Measurements from ENCODE around the gene SPATA18.
A peak's percentile ranks its signal among the peaks of the same experiment; 100 is the strongest.

Gene SPATA18, protein sequence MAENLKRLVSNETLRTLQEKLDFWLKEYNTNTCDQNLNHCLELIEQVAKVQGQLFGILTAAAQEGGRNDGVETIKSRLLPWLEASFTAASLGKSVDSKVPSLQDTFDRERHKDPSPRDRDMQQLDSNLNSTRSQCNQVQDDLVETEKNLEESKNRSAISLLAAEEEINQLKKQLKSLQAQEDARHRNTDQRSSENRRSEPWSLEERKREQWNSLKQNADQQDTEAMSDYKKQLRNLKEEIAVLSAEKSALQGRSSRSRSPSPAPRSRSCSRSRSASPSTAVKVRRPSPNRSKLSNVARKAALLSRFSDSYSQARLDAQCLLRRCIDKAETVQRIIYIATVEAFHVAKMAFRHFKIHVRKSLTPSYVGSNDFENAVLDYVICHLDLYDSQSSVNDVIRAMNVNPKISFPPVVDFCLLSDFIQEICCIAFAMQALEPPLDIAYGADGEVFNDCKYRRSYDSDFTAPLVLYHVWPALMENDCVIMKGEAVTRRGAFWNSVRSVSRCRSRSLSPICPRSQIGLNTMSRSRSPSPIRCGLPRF

DNA sequence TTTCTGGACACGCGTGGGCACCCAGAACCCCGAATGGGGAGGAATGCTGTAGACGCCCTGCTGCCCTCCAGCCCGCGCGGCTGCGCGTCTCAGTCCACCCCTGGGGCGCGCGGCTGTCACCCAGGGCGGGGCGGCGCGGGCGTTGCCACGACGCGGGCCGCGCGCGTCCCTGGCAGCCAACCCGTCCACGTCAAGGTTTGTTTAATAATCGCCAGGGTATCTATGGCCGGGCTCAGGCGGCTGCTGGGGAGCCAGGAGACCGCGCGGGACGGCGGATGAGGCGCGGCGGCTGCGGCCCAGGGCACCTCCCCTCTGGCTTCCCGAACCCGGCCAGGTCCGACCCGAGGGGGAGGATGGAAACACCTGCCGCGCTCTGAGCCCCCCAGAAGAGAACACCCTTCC is at the start of gene SPATA18:
SPATA18 (plus strand) TSS at position 92 of the 402 bp plus-strand sequence. CDS start 401 bp downstream, outside the sequence.
- DNase-seq, result no peak

DNA sequence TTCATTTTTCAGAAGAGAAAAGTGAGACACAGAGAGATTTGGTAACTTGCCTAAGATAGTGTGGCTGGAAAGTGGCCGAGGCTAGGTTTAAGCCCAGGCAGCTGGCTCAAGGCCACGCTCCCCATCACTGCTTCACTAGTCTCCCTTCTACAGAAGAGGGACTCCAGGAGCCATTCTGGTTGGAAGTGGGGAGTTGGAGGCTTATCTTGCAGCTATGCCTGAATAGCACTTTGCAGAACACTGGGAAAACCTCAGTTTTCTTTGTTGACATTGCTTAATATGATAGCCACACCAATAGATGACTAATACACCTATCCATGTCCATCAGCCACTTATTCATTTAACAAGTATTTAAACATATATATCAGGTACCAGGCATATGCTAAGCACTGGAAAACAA is 49.5 kb upstream of the SPATA18 start:
- DNase-seq, result no peak

DNA sequence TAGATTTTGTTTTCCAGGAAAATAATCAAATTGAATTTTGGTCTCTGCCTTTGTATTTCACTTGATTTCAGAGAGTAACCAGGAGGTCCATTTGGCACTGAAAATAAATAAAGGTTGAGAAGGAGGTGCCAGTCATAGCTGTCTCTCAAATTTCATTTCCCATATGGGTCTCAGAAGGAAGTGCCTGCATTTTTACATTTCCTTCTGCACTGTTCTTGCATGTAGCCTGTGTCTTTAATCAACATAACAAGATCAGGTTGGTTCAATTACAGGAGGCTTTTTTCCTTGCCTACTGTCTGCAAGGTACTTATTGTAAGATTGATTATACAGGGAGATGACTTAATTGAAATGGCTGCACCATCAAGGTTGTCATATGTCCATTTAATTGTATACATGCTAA is 46.7 kb upstream of the SPATA18 start:
- no peak for DNase-seq

DNA sequence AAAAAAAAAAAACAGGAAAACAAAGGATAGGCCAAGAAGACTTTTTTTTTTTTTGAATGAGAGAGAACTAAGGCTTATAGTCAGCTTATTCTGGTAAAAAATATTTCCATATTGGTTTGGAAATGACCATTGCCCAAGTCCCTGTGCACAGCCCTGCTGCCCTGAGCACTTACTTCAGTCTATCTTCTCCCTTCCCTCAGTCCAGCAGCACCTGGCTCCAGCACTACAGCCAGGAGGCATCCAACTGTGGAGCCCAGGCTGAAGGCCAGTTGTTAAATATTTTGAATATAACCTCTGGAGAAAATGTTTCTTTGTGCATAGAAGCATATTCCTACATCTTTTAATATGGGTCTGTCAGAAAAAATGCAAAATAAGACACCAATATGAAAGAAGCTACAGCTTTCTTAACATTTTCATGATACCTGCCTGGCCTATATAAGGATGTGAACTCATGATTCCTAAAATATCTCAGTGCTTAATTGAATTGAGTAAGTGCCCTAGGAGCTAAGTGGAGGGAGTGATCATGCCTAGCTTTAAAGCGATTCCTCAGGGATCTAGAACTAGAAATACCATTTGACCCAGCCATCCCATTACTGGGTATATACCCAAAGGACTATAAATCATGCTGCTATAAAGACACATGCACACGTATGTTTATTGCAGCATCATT is 45.4 kb upstream of the SPATA18 start:
- no peak for DNase-seq

DNA sequence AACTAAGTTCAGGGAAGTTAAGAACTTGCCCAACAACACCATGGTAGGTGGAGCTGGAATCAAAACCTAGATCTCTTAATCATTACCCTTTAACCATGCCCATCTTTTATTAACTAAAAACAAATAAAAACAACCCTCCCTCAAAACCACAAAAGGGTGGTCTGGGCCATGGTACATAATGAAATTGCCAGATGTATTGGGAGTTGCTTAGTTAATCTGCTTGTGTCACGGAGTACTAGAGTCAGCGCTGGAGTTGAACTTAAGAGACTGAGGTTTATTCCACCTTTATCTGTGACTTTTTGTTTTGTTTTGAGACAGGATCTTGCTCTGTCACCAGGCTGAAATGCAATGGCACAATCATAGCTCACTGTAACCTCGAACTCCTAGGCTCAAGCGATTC is 44.2 kb upstream of the SPATA18 start:
- no peak for DNase-seq

DNA sequence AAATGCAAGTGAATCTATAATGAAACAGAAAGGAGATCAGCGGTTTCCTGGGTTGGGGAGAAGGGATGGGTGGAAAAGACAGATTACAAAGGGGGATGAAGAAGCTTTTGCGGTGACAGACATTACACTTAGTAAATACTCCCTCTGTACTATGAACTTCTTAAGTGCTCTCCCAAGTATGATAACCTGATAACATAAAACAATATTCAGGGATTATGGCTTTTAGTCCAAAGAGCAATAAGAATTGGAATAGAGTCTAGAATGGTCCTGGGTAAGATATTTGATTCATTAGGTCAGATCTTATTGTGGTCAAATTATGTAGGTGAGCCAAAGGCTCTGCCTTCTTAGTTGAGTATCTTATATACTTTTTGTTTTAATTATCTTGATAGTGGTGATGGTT is 40.1 kb upstream of the SPATA18 start:
- no peak for DNase-seq

DNA sequence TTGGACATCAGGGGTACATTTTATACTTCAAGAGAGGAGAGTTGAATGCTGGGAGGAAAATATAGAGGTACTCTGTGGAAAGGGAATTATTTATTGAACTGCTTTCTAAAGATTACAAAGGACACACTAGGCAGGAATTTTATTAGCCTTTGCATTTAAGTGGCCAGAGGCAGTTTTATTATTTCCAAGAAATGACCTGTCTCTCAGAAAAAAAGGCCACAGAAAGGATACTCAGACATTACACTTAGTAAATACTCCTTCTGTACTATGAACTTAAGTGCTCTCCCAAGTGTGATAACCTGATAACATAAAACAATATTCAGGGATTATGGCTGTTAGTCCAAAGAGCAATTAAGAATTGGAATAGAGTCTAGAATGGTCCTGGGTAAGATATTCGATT is 38.5 kb upstream of the SPATA18 start:
- no peak for DNase-seq

DNA sequence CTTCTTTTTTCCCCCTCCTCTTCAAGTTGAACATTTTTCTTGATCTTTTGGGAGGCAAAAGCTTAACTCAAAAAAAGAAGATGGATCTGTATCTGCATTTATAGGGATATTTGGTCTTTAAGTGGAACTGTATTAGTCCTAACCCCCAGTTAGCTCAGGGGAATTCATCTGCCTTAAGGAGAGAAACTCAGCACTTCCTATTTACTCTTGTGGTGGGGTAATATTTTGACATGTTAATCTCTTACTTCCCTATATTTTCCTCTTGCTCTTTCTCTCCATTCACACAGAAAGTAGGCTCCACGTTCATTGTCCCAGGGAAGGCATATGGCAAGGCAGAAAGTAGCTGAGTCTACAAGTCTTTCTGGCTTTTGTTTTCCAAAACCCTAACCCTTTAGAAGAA is 36.2 kb upstream of the SPATA18 start:
- no peak for DNase-seq

DNA sequence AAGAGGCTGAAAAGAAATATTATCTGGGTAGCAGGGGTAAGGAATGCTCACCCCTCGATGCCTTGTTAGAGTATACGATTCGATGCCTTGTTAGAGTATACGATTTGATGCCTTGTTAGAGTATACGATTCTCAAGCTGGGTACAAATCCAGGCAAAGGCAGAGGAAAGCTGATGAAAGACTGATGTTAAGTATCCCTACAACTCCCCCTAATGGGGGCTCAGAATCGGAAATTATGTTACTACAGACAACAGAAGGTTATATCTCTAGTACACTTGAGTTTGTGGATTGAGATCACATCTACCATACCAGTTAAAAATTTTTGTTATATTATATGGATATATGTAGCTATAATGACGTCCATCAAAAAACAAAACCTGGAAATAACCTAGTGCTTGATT is 35.7 kb upstream of the SPATA18 start:
- no peak for DNase-seq

DNA sequence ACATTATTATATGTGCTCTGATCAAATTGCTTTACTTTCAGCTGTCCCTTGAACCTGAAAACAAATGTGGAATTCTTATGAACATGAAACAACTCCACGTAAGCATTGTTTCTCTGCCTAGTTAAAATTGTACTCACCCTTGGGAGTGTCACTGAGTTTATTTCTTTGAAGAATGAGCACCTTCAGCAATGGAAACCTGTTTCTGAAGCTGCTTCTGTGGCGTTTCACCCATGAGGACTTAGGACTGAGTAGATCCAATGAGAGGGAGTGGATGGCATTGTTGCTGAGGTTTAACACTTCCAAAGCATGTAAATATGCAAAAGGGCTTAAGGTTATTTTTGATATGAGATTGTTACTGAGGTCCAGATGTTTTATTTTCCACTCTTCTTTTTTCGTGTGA is 34.1 kb upstream of the SPATA18 start:
- no peak for DNase-seq

DNA sequence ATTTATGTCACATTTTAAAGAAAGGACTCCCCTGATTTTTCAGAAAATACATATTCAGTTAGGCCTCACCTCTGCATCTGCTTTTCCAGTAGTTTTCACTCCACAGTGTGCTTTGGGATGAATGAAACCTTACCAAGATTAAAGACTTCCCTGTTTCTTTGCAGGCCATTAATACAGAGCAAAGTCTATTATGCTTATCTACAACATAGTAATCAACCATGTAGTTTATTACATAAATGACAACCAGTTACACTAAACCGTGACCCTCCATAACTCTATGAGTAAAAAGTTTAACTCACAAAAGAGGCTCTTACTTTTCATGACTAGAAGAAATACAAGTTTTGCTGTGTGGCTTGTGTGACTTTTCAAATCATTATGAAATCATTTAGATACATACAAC is 33.3 kb upstream of the SPATA18 start:
- DNase-seq, result no peak

DNA sequence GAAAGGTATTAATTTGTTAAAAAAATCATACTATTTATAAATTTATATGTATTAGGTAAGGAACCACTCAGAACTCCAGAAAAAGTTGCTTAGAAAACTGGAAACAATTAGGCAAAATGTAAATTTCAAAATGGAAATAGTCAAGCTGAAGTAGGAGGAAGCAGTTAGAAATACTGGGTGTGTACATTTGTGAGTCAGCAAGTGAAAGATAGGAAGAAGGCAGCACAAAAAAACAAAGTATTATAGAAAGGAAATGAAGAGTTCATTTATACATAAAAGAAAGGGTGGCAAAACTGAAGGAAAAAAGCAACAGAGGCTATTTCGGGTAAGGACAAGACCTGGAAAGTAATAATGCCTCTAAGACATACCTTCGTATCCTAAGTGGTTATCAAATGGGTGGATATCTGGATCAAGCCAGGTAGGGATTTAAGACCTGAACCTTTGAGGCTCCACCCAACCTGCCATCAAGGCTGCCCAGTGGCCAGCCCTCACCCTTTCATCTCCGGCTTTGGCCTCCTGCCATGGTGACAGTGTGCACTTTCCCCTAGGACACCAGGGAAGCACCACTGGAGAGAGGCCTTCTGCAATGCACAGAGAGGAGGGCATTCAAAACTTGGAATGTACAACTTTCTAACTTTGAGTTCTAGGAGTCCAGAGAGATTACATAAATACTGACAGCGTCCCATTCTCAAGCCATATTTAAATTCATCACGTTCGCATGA is 31.0 kb upstream of the SPATA18 start, which contains the start of gene LRRC66:
LRRC66 (minus strand) TSS at position 428 of the 722 bp plus-strand sequence. CDS start 2,750 bp downstream, outside the sequence.
- DNase-seq, result no peak

DNA sequence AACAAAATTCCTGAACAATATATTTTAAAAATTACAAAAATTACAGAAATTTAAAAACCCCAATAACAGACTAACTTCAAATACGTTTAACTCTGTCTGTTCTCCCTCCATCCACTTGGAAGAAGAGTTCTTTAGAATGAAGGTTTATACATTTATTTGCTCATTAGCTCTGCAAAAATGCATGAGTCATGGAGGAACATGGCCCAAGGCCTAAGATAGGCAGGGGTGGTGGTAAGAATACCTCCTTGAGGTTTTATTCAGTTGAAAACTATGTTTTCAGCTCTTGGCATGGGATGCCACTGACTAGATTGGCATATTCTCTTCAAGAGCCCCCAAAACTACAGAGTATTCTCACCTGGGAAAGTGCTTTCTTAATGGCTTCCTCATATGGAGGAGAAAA is 22.1 kb upstream of the SPATA18 start:
- no peak for DNase-seq

DNA sequence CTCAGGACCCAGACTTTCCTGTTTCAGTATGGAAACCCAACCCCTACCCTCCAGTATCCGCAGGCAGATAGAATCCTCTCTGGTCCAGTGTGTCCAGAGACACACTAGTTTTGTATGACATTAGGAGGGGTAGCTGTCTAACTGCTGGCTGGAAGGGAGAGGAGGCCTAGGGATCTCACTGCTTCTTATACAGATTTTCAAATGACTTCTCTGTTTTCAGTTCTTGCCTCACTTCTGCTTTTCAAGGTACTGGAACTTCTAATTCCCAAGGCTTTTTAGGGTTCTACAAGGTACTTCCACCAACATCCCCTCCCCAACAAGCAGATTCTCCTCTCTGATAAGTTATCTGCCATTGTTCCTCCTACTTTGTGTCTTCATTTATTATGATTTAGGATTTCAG is 19.1 kb upstream of the SPATA18 start:
- no peak for DNase-seq

DNA sequence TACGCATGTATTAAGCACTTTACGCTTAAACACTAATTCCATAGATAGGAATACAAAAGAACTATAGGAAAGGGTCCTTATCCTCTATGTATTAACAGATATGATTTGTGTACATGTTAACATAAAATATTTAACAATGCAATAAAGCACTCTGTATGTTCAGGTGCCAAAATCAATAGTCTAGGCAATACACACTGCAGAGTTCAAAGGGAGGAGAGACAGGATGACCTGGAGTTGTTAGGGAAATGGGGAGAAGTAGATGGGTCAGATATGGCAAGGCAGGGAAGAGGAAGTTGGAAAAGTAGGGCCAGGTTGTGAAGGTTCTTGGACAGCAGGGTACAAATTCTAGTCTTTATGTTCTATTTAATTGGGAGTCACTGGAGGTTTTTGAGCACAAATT is 15.9 kb upstream of the SPATA18 start:
- DNase-seq, result no peak

DNA sequence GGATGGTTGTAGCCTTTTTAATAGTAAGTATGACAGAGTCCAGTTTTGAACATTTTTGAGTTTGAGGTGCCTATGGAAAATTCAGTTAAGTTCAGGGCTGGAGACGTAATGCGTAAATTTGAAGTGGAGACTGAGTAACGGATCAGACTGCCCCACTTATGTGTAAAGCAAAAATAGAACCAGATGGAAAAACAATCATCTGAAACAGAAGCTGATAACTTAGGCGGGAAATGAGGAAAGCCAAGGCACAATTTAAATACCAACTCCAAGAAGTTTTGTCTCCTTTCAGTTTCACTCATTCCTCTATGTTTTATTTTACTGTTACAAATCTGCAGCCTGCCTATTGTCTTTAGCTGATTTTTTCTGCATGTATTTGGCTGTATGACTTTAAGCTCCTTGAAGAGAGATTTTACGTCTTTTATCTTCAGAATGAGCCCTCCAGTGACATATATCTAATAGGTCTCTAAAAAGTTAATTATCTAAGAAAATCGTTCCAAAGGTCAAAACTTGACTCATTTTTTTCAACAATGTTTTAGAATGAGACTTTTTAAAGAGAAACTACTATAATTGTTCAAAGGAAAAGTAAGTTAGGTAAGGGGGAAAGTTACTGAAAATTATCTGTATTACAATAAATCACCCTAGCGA is 14.1 kb upstream of the SPATA18 start:
- DNase-seq, result no peak

DNA sequence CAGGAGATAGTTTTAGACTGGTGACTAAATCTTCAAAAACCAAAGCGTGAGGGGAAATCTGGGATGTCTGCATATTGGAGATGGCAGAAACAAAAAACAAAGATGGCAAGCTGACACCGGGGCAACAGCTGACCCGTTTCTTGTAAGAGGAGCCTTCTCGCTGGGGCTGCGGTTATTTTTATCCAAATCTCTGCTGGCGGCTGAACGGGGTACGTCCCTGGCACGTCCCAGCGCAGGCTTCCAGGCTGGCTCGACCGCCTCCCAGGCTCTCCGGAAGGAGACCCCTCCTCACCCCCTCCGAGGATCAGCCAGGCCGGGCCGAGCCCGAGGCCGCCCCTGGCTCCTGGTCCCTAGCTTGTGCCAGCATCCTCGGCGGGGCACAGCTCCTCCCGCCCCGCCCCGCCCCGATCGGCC is 13.4 kb upstream of the SPATA18 start:
- DNase-seq, result peak; percentile 44

DNA sequence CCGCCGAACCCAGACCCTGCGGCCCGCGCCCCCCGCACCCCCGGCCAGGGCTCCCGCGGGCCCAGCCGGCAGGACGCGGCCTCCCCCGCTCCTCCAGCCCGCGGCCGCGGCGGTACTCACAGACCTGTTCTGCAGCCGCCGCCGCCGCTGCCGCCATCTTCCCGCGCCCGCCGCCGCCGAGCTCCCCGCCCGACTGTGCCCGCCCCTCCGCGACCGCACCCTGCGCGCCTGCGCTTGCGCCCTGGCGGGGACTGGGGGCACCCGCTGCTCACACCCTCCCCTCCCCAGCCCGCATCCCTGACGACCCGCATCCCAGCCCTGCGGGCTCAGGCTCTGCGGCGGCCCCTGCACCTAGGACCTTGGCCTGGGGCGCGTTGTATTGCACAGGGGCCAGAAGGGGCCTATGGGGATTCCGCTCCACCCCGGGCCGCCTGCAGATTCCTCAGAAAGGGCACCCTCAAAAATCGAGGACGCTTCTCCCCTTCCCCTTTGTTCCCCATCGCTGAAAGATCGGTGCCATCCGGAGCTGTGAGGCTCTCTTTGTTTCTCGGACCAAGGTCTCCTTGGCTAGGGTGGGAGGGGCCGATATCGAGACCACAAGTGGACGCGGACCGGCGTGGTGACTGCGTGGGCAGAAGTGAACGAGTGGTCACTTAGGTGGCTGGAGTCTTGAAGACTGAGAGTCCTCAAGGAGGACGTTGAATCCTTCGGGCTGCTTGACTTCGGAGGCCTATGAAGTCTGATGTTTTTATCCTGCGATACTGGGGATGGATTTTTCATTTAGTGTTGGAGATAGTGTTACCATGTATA is 12.8 kb upstream of the SPATA18 start, which contains the start of gene SGCB:
SGCB (minus strand) TSS at position 197 of the 810 bp plus-strand sequence; CDS start at position 157, 40 bp downstream.
- peak; percentile 82 for DNase-seq

DNA sequence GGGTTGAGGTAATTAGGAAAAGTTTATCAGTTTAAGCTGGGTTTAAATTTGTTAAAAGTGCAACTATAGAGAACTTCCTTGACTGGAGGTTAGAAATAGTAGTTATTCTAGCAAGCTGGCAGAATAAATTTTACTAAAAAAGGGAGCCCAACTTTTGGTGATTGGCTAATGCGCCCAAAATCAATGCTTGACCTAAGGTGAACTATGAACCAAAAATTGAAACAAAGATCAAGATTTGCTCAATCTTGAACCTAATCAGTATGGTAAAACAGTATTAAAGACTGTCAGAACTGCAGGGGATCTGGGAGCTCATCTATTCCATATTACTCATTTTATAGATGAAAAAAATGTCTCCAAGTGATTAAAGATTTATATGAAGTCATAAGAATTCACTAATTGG is 6.1 kb upstream of the SPATA18 start:
- no peak for DNase-seq

DNA sequence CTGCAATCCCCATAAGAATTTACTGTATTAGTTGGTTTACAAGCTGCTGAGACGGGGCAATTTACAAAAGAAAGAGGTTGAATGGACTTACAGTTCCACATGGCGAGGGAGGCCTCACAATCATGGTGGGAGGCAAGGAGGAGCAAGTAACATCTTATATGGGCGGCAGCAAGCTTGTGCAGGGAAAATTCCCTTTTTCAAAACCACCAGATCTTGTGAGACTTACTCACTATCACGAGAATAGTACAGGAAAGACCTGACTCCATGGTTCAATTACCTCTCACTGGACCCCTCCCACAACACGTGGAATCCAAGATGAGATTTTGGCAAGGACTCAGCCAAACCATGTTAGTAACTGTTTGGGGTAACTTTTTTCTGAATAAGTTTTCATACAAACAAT is 1.8 kb upstream of the SPATA18 start:
- DNase-seq, result no peak

DNA sequence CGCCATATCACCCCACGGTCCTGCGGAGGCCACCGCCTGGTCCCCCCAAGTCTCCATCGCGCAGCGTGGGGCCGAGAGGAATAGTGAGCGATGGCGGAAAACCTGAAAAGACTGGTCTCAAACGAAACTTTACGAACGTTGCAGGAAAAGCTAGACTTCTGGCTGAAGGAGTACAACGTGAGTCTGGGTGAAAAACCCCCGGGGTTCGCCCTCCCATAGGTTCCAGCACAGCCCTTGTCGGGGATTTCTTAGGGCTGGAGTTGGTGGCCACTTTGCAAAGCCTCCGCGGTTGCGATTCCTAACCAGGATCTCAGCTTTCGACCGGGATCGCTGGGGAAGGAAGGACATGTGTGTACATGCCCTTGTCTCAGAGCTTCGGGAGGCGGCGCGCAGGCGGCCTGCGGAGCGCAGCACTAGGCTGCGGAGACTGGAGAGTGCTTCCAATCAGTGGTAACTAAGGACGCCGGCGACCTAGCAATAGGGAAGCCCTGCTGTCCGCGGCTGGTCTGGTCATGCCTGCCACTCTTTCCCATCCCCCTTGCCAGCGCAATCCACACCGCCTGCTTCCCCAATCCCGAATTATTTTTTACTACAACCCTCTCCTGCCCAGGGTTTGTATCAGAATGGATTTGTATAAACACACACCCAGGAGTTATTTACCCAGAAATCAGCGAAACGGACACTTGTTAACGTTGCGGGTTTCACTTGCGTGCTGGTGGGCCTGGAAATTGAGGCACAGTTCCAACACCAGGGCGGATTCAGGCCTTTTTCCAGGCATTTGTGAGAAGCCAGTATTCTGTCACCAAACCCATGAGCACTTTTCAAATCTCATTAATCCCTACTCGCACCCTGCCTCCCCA is 741 bp downstream of the SPATA18 start:
- peak; percentile 28 for DNase-seq
